Retina (tissue), 1 donor: Measurements from ENCODE around the gene C4A.
"Not testable (repeated sequence)": the region's sequence is repeated elsewhere in the genome, so short reads cannot be mapped to it uniquely, and the experiment has no call there.

Experiments used
- DNase-seq: peaks from one replicate; pipeline ENCODE4 v3.0.0-alpha.2; 2016

Gene C4A

DNA sequence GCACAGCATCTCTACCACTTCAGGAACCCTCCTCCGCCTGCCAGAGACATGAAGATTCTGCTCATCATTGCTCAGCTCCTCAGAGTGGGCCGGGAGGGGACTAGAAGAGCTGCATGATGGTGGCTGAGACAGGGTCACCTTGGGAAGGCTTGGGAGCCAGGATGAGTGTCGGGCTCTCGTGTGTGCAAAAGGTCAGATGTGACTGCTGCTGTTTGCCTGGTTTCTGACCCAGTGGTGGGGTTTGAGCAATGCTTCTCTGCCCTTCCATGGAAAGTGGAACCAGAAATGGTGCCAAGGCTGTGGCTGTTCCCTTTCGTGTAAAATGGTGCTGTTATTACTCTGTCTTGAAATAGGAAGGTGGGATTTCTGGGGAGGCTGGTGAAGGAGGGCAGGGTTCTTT is 859 bp upstream of the C4A start:
- not testable (repeated sequence) for DNase-seq

DNA sequence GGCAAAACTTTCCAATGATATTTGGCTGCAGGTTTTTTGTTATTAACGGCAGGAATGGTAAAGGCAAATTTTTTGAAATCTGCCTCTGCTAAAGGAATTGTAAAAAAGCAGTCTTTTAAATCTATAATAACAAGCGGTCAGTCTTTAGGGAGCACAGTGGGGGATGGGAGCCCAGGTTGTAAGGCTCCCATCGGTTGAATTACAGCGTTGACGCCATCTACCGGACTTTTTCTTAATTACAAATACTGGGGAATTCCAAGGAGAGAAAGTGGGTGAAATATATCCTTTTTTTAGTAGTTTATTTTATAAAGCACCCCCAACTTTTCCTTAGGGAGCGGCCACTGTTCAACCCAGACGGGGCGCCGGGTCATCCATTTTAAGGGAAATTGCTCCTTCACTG is 7.5 kb downstream of the C4A start:
- DNase-seq: not testable (repeated sequence)

DNA sequence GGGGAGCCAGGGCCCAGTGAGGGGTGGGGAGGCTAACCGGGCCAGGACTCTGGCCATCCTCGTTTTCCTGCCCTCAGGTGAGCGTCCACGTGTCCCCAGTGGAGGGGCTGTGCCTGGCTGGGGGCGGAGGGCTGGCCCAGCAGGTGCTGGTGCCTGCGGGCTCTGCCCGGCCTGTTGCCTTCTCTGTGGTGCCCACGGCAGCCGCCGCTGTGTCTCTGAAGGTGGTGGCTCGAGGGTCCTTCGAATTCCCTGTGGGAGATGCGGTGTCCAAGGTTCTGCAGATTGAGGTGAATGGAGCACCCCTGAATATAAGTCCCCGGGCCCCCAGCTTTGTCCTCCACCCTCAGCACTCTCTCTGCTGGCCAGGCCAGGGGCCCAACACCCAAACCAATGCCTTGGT is 12.6 kb downstream of the C4A start:
- DNase-seq: not testable (repeated sequence)

DNA sequence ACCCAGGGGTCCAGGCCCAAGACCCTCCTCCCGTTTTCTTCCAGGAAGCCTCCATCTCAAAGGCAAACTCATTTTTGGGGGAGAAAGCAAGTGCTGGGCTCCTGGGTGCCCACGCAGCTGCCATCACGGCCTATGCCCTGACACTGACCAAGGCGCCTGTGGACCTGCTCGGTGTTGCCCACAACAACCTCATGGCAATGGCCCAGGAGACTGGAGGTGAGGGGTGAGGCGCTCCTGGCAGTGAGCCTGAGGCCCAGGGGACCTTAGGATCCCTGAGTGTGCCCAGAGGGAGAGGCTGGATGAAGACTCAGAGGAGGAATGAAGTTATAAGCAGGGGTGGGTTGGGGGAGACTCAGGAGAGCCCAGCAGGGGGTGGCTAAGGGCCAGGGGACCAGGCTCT is 14.5 kb downstream of the C4A start:
- DNase-seq: not testable (repeated sequence)

DNA sequence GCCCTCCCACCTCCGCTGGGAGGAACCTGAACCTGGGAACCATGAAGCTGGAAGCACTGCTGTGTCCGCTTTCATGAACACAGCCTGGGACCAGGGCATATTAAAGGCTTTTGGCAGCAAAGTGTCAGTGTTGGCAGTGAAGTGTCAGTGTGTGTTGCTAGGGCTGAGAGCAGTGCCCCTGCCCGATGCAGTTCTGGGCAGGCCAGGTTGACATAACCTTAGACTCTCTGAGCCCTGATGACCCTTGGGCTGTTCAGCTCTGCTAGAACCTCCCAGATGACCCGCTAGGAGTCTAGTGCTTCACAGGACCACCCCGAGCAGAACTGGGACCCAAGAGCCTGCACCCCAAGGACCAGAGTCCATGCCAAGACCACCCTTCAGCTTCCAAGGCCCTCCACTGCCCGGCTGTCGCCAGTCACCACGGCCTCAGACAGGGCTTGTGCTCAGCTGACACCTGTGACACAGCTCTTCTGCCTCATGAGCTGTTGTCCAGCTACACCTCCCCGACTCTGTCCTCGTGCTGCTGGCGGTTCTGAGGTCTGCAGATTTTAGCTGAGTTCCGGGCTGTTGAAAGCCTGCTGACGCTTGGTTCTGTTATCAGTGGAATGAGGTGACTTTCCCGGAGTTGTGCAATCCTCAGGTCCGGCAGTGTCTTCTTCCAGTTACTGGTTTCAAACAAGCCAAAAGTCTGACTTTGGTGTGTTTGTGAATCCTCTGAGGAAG is 20.9 kb downstream of the C4A start:
- not testable (repeated sequence) for DNase-seq

DNA sequence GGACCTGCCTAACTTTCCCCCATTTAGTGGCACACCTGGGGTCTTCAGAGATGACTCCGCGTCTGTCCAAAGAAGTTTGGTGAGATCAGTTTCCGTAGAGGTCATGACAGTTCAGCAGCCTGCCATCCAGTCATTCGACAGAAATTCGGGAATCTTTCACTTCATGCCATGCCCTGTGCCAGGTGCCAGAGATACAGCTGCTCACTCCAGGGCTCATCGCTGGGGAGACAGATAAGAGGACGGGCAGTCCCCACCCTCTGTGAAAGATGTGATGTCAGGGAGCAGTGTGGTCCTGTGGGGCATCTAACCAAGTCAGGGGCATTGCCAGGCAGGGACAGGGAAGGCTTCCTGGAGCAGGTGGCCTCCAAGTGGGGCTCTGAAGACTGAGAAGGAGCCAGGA is 21.4 kb downstream of the C4A start:
- DNase-seq: not testable (repeated sequence)

DNA sequence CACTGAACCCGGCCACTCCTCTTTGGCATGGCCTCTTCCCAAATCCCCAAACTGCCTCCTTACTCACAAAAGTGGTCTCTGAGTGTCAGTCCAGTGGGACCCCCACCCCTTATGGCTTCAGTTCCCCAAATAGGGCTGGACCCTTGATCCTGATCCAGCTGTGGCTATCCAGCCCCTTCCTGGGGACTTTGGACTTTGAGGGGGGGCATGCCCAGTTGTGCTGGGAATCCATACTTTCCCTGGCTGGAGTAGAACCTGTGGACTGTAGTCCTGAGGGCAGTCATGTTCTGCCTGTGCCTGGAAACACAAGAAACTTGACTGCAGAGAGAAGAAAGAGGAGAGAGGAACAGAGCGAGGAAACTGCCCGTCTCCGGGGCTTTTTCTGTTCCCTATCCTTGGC is 22.5 kb downstream of the C4A start:
- not testable (repeated sequence) for DNase-seq

DNA sequence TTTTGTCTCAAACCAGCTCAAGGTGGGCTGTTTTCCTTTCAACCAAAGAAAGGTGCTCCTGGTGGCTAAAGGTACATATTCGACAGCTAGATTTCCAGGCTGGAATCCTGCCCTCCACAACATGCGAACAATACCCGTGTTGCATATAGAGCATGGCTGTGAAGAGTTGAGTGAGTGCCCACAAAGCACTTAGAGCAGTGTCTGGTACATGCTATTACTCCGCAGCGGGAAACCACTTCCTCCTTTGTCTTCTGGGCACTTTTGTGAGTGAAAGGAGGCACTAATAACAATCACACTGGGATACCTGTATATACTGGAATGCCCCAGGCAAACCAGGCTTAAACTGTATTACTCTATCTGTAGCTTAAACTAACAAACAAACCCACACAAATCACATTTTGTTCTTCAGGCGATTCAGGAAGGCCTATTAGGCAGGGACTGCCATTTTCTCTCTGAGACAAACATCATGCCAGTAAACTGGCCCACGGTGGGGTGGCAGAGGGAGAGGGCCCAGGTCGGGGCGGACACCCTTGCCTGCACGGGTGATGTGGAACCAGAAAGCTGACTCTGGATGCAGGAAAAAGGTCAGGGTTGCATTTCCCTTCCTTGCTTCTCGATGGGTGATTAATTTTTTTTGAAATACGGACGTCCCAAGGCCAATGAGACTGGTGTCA is 23.1 kb downstream of the C4A start:
- not testable (repeated sequence) for DNase-seq

DNA sequence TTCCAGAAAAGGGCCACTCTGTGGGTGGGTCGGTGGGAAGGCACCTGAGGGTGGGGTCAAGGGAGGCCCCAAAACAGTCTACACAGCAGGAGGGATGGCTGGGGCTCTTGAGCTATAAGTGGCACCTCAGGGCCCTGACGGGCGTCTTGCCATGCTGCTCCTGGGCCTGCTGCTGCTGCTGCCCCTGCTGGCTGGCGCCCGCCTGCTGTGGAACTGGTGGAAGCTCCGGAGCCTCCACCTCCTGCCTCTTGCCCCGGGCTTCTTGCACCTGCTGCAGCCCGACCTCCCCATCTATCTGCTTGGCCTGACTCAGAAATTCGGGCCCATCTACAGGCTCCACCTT is 23.7 kb downstream of the C4A start:
- not testable (repeated sequence) for DNase-seq

DNA sequence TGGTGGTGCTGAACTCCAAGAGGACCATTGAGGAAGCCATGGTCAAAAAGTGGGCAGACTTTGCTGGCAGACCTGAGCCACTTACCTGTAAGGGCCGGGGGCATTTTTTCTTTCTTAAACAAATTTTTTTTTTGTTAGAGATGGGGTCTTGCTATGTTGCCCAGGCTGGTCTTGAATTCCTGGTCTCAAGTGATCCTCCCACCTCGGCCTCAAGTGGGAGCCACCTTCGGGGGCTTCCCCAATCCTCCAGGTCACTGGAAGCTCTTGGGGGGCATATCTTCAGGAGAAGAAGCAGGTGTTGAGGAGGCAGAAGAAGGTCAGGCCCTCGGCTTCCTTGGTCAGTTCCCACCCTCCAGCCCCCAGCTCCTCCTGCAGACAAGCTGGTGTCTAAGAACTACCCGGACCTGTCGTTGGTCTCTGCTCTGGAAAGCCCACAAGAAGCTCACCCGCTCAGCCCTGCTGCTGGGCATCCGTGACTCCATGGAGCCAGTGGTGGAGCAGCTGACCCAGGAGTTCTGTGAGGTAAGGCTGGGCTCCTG is 24.2 kb downstream of the C4A start:
- not testable (repeated sequence) for DNase-seq

DNA sequence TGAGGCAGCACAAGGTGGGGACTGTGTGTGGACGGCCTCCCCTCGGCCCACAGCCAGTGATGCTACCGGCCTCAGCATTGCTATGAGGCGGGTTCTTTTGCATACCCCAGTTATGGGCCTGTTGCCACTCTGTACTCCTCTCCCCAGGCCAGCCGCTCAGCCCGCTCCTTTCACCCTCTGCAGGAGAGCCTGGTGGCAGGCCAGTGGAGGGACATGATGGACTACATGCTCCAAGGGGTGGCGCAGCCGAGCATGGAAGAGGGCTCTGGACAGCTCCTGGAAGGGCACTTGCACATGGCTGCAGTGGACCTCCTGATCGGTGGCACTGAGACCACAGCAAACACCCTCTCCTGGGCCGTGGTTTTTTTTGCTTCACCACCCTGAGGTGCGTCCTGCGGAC is 25.2 kb downstream of the C4A start:
- not testable (repeated sequence) for DNase-seq

DNA sequence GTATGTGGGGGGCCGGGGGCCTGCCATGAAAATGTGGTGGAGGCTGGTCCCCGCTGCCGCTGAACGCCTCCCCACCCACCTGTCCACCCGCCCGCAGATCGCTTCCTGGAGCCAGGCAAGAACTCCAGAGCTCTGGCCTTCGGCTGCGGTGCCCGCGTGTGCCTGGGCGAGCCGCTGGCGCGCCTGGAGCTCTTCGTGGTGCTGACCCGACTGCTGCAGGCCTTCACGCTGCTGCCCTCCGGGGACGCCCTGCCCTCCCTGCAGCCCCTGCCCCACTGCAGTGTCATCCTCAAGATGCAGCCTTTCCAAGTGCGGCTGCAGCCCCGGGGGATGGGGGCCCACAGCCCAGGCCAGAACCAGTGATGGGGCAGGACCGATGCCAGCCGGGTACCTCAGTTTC is 26.2 kb downstream of the C4A start:
- DNase-seq: not testable (repeated sequence)

DNA sequence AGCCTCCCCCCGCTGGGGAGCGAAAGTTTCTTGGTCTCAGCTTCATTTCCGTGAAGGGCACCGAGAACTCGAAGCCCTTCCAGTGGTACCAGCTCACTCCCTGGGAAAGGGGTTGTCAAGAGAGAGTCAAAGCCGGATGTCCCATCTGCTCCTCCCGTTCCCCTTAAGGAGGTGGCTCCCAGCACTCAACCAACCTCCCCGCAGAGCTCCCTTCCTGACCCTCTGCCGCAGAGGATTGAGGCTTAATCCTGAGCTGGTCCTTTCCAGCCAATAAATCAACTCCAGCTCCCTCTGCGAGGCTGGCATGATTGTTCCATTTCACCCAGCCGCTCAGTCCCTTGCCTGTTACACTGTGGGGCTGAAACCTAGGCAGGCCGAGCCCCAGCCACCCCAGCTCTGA is 26.8 kb downstream of the C4A start:
- DNase-seq: not testable (repeated sequence)

DNA sequence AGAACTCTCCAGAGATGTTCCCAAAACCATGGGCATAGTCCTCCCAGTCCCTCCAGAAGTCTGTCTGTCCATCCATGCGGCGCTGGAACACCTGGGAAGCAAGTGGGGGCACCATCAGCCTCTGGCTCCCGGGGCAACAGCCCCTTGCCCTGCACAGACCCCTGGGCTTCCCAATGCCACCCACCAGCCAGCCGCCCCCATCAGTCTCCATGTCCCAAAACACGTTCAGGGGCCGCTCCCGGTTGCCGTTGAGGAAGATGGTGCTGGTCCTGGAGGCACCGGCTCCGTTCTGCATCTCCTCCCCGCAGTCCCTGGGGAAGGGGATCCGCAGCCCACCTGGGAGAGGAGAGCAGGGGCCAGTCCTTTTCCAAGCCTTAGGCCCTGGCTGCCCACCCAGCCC is 27.7 kb downstream of the C4A start:
- not testable (repeated sequence) for DNase-seq

DNA sequence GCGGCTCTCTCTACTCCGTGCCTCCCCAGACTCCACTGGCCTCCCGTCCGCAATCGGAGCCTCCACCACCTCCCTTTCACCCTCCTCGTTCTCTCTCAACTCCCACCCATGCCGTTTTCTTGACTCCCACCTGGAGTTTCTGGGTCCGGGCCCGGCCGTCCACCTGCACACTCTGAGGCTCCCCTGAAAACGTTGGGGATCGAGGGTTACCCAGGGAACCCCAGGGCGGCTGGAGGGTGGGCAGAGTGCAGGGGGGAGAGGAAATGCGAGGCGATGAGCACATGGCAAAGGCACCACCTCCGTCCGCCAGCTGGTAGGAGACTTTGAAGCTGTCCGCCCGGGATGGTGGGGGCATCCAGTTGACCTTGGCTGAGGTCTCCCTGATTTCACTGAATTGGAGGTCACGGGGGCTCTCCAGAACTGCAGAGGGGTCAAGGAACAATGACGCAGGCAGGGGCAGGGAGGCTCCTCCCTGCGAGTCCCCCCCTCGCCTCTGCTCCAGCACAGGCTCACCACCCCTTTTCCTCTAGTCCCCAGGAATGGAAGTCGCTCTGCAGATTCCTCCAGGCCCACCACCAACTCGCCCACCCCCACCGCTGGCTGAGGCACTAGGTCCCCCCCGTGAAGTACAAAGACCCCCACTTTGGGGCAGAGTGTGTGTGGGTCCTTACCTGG is 29.1 kb downstream of the C4A start:
- DNase-seq: not testable (repeated sequence)

DNA sequence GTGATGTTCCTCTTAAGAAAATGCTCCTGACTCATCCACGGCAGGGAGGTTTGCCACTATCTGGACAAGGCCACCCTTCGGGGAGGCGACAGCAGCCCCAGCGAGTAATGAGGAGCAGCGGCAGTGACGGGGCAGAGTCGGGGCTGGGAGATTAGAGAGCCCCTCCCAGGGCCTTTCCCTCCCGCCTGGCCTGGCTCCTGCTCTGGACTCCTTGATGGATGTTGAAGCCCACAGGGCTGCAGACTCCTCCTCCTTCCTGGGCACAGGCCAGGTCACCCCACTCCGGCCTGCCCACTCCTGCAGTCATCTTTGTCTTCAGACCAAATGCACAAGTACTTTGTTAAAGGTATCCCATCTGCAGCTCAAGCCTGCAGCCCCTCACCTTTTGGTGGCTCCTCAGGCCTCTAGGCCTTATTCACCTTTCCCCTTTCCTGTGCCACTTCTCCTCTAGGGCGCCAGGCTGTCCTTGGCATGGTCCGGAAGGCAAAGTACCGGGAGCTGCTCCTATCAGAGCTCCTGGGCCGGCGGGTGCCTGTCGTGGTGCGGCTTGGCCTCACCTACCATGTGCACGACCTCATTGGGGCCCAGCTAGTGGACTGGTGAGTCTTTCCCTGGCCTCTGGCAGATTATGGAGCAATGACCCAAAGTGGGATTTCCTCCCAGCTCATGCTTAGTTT is 31.2 kb downstream of the C4A start:
- DNase-seq: not testable (repeated sequence)

DNA sequence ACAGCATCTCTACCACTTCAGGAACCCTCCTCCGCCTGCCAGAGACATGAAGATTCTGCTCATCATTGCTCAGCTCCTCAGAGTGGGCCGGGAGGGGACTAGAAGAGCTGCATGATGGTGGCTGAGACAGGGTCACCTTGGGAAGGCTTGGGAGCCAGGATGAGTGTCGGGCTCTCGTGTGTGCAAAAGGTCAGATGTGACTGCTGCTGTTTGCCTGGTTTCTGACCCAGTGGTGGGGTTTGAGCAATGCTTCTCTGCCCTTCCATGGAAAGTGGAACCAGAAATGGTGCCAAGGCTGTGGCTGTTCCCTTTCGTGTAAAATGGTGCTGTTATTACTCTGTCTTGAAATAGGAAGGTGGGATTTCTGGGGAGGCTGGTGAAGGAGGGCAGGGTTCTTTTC is 31.9 kb downstream of the C4A start:
- DNase-seq: not testable (repeated sequence)

DNA sequence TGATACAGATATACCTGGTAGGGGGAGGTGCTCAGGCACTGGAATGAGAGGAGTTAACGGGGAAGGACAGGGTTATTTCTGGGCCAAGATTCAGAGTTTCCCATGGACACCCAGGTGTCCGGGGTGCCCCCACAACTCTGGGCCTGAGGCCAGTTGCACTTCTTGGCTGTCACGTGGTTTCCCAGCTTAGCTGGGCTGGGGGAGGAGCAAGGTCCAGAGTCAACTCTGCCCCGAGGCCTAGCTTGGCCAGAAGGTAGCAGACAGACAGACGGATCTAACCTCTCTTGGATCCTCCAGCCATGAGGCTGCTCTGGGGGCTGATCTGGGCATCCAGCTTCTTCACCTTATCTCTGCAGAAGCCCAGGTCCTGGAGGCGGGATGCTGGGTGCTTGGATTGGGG is 32.7 kb downstream of the C4A start, which contains the start of gene C4B:
Gene C4B, plus strand, starts transcription at position 249 of the 400 bp plus-strand sequence. Its CDS starts 51 bp downstream, at position 300.
- not testable (repeated sequence) for DNase-seq

DNA sequence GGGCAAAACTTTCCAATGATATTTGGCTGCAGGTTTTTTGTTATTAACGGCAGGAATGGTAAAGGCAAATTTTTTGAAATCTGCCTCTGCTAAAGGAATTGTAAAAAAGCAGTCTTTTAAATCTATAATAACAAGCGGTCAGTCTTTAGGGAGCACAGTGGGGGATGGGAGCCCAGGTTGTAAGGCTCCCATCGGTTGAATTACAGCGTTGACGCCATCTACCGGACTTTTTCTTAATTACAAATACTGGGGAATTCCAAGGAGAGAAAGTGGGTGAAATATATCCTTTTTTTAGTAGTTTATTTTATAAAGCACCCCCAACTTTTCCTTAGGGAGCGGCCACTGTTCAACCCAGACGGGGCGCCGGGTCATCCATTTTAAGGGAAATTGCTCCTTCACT is 40.2 kb downstream of the C4A start:
- DNase-seq: not testable (repeated sequence)

DNA sequence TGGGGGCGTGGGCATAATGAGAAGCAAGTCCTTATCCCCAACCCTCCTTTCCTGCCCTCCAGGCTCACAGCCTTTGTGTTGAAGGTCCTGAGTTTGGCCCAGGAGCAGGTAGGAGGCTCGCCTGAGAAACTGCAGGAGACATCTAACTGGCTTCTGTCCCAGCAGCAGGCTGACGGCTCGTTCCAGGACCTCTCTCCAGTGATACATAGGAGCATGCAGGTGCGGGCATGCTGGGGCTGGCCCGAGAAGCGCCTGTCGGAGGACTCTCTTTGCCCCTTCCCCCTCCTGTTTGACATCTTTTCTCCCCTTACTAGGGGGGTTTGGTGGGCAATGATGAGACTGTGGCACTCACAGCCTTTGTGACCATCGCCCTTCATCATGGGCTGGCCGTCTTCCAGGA is 46.8 kb downstream of the C4A start:
- DNase-seq: not testable (repeated sequence)

DNA sequence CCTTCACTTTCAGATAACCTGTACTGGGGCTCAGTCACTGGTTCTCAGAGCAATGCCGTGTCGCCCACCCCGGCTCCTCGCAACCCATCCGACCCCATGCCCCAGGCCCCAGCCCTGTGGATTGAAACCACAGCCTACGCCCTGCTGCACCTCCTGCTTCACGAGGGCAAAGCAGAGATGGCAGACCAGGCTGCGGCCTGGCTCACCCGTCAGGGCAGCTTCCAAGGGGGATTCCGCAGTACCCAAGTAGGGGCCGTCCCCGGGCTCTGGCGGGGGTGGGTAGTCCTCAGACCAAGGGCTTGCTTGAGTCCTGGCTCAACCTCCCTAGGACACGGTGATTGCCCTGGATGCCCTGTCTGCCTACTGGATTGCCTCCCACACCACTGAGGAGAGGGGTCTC is 47.7 kb downstream of the C4A start:
- not testable (repeated sequence) for DNase-seq

DNA sequence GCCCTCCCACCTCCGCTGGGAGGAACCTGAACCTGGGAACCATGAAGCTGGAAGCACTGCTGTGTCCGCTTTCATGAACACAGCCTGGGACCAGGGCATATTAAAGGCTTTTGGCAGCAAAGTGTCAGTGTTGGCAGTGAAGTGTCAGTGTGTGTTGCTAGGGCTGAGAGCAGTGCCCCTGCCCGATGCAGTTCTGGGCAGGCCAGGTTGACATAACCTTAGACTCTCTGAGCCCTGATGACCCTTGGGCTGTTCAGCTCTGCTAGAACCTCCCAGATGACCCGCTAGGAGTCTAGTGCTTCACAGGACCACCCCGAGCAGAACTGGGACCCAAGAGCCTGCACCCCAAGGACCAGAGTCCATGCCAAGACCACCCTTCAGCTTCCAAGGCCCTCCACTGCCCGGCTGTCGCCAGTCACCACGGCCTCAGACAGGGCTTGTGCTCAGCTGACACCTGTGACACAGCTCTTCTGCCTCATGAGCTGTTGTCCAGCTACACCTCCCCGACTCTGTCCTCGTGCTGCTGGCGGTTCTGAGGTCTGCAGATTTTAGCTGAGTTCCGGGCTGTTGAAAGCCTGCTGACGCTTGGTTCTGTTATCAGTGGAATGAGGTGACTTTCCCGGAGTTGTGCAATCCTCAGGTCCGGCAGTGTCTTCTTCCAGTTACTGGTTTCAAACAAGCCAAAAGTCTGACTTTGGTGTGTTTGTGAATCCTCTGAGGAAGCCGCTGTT is 53.6 kb downstream of the C4A start:
- not testable (repeated sequence) for DNase-seq
